Esophagus squamous epithelium (tissue), 5 donors: ENCODE data around the gene LGMN. TPM values are rescaled to one million over a fixed set of nuclear protein-coding genes. Genes with fewer than 3 reads are reported as not detected.
A peak's percentile ranks its signal among the peaks of the same experiment; 100 is the strongest.

Source experiments
- DNase-seq: peaks from one replicate; lab custom pipeline; 2025; lab: John Stamatoyannopoulos, UW
- H3K27ac ChIP-seq, 4 donors: fragments of 200-600 bp; sonication (generic); one replicate each; pipeline ENCODE4 v1.5.1; 2016 to 2019; ENCODE audit warnings: mild to moderate bottlenecking in 1 of 4
- H3K27me3 ChIP-seq, 4 donors: fragments of 200-600 bp; sonication (generic); 1 replicate in 3 of 4; 2 replicates in 1 of 4; pipeline versions ENCODE4 v1.5.1 to v1.6.0; 2017 to 2021; ENCODE audit warnings: antibody characterized with exemption in 1 of 4
- H3K36me3 ChIP-seq, 3 donors: fragments of 200-600 bp; sonication (generic); one replicate each; pipeline ENCODE4 v1.5.1; 2016 to 2019
- H3K4me1 ChIP-seq, 3 donors: fragments of 200-600 bp; sonication (generic); one replicate each; pipeline ENCODE4 v1.5.1; 2017 to 2019
- H3K4me3 ChIP-seq, 4 donors: fragments of 200-600 bp; sonication (generic); 1 replicate in 3 of 4; 2 replicates in 1 of 4; pipeline ENCODE4 v1.5.1; 2016 to 2019; ENCODE audit warnings: mild to moderate bottlenecking in 2 of 4, moderate library complexity in 1 of 4
- H3K9me3 ChIP-seq, 3 donors: fragments of 200-600 bp; sonication (generic); one replicate each; pipeline ENCODE4 v1.5.1; 2016 to 2019
- POLR2A ChIP-seq, 4 donors: fragments of 450-650 bp; IDR thresholded peaks; one replicate each; pipeline ENCODE4 v1.6.1; 2017; ENCODE audit warnings: antibody characterized with exemption in 4 of 4, mild to moderate bottlenecking in 4 of 4, moderate library complexity in 3 of 4
- WGBS, 2 donors: methylation state at CpG; one replicate each; pipeline ENCODE4 v1.1.5; 2018; 5-methylcytosine and 5-hydroxymethylcytosine counted together
- intact Hi-C: fragments of 100-400 bp; cut with DNase I; formaldehyde crosslinking; loops from one replicate; pipeline ENCODE4 v1.15.0; 2022
- total RNA-seq, 4 donors: library from RNA; depleted of rRNA; stranded (reverse); fragments of >200 nt; gene quantifications; one replicate each; pipeline ENCODE4 v1.1.0, GENCODE V29; 2016
- TF ChIP-seq, protein P1 (sequence below), 6 experiments: fragments of 450-650 bp in 4 of 6; fragments of 200-600 bp in 2 of 6; sonication (generic) in 2 of 6; IDR thresholded peaks; one replicate each; pipeline ENCODE4 v1.5.1; 2016 to 2019; ENCODE audit warnings: antibody characterized with exemption in 6 of 6, mild to moderate bottlenecking in 4 of 6, moderate library complexity in 4 of 6
- donor health status: DM: yes; HTN: yes; CAD: no.

LGMN gene
- total RNA-seq, 4 donors from 2014 or later: 42.6 to 107 (median 70.8) TPM

GRCh38 chr14:92692822-92693226, 55.6 kb downstream of the LGMN start:
- TF ChIP-seq, protein P1, sequence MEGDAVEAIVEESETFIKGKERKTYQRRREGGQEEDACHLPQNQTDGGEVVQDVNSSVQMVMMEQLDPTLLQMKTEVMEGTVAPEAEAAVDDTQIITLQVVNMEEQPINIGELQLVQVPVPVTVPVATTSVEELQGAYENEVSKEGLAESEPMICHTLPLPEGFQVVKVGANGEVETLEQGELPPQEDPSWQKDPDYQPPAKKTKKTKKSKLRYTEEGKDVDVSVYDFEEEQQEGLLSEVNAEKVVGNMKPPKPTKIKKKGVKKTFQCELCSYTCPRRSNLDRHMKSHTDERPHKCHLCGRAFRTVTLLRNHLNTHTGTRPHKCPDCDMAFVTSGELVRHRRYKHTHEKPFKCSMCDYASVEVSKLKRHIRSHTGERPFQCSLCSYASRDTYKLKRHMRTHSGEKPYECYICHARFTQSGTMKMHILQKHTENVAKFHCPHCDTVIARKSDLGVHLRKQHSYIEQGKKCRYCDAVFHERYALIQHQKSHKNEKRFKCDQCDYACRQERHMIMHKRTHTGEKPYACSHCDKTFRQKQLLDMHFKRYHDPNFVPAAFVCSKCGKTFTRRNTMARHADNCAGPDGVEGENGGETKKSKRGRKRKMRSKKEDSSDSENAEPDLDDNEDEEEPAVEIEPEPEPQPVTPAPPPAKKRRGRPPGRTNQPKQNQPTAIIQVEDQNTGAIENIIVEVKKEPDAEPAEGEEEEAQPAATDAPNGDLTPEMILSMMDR (IDR thresholded peaks at IDR 0.05): no peak
- TF ChIP-seq POLR2A (IDR thresholded peaks at IDR 0.05): no peak
- intact Hi-C loops: no loop called here
- Histone ChIP-seq H3K4me1 (peaks cover 16 to 36% (median 26%) of the 10 kb centered on the region in 3 donors), H3K27me3 (peaks cover 0 to 7% (median 0%) of the 10 kb centered on the region in 4 donors), H3K27ac (peak overlapping the region in 1 of 4 donors; percentile 25), H3K36me3 (peaks cover 0 to 11% (median 0%) of the 10 kb centered on the region in 3 donors), H3K9me3 (no peaks in the 10 kb centered on the region), H3K4me3 (no peak overlapping the region)
- 0% methylated on average over 1 of the region's 2 CpGs for WGBS, 2 donors
- DNase-seq: no peak

- no peak overlapping the region for H3K4me3 ChIP-seq
- H3K27ac ChIP-seq: no peak overlapping the region
- TF ChIP-seq POLR2A (IDR thresholded peaks at IDR 0.05): no peak
- TF ChIP-seq, protein P1 (IDR thresholded peaks at IDR 0.05): peak in 5 of 6 experiments; percentile 32 to 65 (median 41)
- DNase-seq: no peak
- 62 to 69% methylated on average over 11 of the region's 13 CpGs for WGBS, 2 donors
- H3K36me3 ChIP-seq: peaks cover 0 to 34% (median 0%) of the 10 kb centered on the region in 3 donors
- no peaks in the 10 kb centered on the region for H3K9me3 ChIP-seq
- H3K4me1 ChIP-seq: peaks cover 27 to 52% (median 38%) of the 10 kb centered on the region in 3 donors
- peaks cover 0 to 15% (median 0%) of the 10 kb centered on the region in 4 donors for H3K27me3 ChIP-seq
- intact Hi-C loops: no loop called here
These were observed 58.0 kb downstream of the LGMN start for GRCh38 chr14:92690171-92691011.

GRCh38 chr14:92688434-92689375, 59.7 kb downstream of the LGMN start:
- H3K4me1 ChIP-seq: peaks cover 27 to 41% (median 28%) of the 10 kb centered on the region in 3 donors
- peak overlapping the region in 3 of 4 donors; percentile 31 to 62 (median 47) for H3K4me3 ChIP-seq
- WGBS, 2 donors: 78% methylated on average over 8 to 15 of the region's 30 CpGs
- H3K9me3 ChIP-seq: no peaks in the 10 kb centered on the region
- DNase-seq: no peak
- no peak overlapping the region for H3K27ac ChIP-seq
- intact Hi-C loops: loop anchor here (10.0 kb wide), 1 partner anchor 96 kb away; no protein-coding TSS in a partner anchor
- H3K36me3 ChIP-seq: peaks cover 0 to 42% (median 4%) of the 10 kb centered on the region in 3 donors
- TF ChIP-seq, protein P1 (IDR thresholded peaks at IDR 0.05): no peak
- no peak for TF ChIP-seq POLR2A (IDR thresholded peaks at IDR 0.05)
- H3K27me3 ChIP-seq: peaks cover 0 to 15% (median 0%) of the 10 kb centered on the region in 4 donors

DNA sequence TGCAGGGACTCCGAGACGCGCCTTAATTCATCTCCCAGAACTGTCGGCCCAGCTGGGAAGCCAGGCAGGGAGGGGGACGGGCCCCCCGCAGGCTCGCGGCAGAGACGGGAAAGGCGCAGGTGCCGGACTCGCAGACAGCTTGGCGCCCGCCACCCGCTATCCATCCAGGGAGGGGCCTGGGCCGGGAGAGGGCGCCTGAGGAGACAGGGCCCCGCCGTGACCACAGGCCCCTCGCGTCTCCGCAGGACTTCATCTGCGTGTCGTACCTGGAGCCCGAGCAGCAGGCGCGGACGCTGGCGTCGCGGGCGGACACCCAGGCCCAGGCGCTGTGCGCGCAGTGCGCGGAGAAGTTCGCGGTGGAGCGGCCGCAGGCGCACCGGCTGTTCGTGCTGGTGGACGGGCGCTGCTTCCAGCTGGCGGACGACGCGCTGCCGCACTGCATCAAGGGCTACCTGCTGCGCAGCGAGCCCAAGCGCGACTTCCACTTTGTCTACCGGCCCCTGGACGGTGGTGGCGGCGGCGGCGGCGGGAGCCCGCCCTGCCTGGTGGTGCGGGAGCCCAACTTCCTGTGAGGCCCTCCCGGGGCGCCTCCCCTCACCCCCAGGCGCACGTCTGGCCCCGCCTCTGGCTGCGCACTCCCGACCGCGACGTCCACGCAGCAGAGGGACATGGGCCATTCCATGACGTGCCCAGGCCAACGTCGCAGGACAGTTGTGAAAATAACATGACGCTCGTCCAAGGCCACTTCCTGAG, 60.6 kb downstream of the LGMN start:
- Histone ChIP-seq H3K36me3 (peaks cover 0 to 42% (median 4%) of the 10 kb centered on the region in 3 donors), H3K27ac (peak overlapping the region in 1 of 4 donors; percentile 34), H3K4me3 (peak overlapping the region; percentile 11 to 62 (median 39)), H3K4me1 (peaks cover 20 to 32% (median 20%) of the 10 kb centered on the region in 3 donors), H3K27me3 (peaks cover 0 to 15% (median 0%) of the 10 kb centered on the region in 4 donors), H3K9me3 (no peaks in the 10 kb centered on the region)
- DNase-seq: no peak
- intact Hi-C loops: loop anchor here (10.0 kb wide), 1 partner anchor 97 kb away; no protein-coding TSS in a partner anchor
- 50 to 57% methylated on average over 2 to 3 of the region's 80 CpGs for WGBS, 2 donors
- TF ChIP-seq, protein P1 (IDR thresholded peaks at IDR 0.05): no peak
- TF ChIP-seq POLR2A (IDR thresholded peaks at IDR 0.05): no peak
